MM.1S (cell line): Measurements from ENCODE around the gene SDHA.

Source experiments
- DNase-seq: peaks from one replicate; pipeline ENCODE4 v3.0.0-alpha.2; 2015
- H2AFZ ChIP-seq: fragments of 300-600 bp; sonication (generic); 2 replicates; pipeline ENCODE4 v1.6.0; 2016; ENCODE audit warnings: antibody characterized with exemption, low read length
- H3F3A ChIP-seq: fragments of 300-600 bp; sonication (generic); 2 replicates; pipeline ENCODE4 v1.6.1; 2016; ENCODE audit warnings: mild to moderate bottlenecking, antibody characterized with exemption, low read length, moderate library complexity, mixed read lengths; ENCODE audit not compliant: insufficient read depth
- H3K27ac ChIP-seq: fragments of 300-600 bp; sonication (generic); 2 replicates; pipeline ENCODE4 v1.5.1; 2016; ENCODE audit warnings: mild to moderate bottlenecking, low read length
- H3K27me3 ChIP-seq: fragments of 300-600 bp; sonication (generic); replicated peaks from 2 replicates; pipeline ENCODE4 v1.6.0; 2016; ENCODE audit warnings: low read length; ENCODE audit not compliant: insufficient read depth
- H3K36me3 ChIP-seq: fragments of 300-600 bp; sonication (generic); replicated peaks from 2 replicates; pipeline ENCODE4 v1.6.1; 2016; ENCODE audit warnings: mild to moderate bottlenecking, low read length, mixed read lengths; ENCODE audit not compliant: insufficient read depth
- H3K4me1 ChIP-seq: fragments of 300-600 bp; sonication (generic); 2 replicates; pipeline ENCODE4 v1.6.1; 2016; ENCODE audit warnings: low read length, mixed read lengths
- H3K4me2 ChIP-seq: fragments of 300-600 bp; sonication (generic); 2 replicates; pipeline ENCODE4 v1.6.0; 2016; ENCODE audit warnings: low read depth, low read length
- H3K4me3 ChIP-seq: fragments of 300-600 bp; sonication (generic); 2 replicates; pipeline ENCODE4 v1.5.1; 2016; ENCODE audit warnings: low read length, mixed read lengths
- H3K79me2 ChIP-seq: fragments of 300-600 bp; sonication (generic); 2 replicates; pipeline ENCODE4 v1.6.1; 2016; ENCODE audit warnings: mixed run types, low read length, mixed read lengths
- H3K9ac ChIP-seq: fragments of 300-600 bp; sonication (generic); 2 replicates; pipeline ENCODE4 v1.6.1; 2016; ENCODE audit warnings: low read length, mixed read lengths
- H3K9me2 ChIP-seq: fragments of 300-600 bp; sonication (generic); replicated peaks from 2 replicates; pipeline ENCODE4 v1.6.1; 2016; ENCODE audit warnings: mild to moderate bottlenecking, low read length, mixed read lengths; ENCODE audit not compliant: insufficient read depth
- H3K9me3 ChIP-seq: fragments of 300-600 bp; sonication (generic); replicated peaks from 2 replicates; pipeline ENCODE4 v1.6.1; 2016; ENCODE audit warnings: mild to moderate bottlenecking, low read length, mixed read lengths; ENCODE audit not compliant: insufficient read depth
- H4K20me1 ChIP-seq: fragments of 300-600 bp; sonication (generic); 2 replicates; pipeline ENCODE4 v1.6.1; 2016; ENCODE audit warnings: mild to moderate bottlenecking, low read length, moderate library complexity, mixed read lengths; ENCODE audit not compliant: insufficient read depth
- EZH2 ChIP-seq: fragments of 300-600 bp; sonication (generic); optimal IDR thresholded peaks from 2 replicates; pipeline ENCODE3; 2017; ENCODE audit warnings: low read depth, mild to moderate bottlenecking, antibody characterized with exemption, low read length, mixed read lengths
- EZH2phosphoT487 ChIP-seq: fragments of 300-600 bp; sonication (generic); IDR thresholded peaks from 2 replicates; pipeline ENCODE4 v1.6.1; 2018; ENCODE audit warnings: antibody characterized with exemption, low read length
- TF ChIP-seq, protein P1 (sequence below): fragments of 300-600 bp; sonication (generic); IDR thresholded peaks from 2 replicates; pipeline ENCODE4 v1.5.1; 2016; ENCODE audit warnings: antibody characterized with exemption, low read length, mixed read lengths

The SDHA gene

DNA sequence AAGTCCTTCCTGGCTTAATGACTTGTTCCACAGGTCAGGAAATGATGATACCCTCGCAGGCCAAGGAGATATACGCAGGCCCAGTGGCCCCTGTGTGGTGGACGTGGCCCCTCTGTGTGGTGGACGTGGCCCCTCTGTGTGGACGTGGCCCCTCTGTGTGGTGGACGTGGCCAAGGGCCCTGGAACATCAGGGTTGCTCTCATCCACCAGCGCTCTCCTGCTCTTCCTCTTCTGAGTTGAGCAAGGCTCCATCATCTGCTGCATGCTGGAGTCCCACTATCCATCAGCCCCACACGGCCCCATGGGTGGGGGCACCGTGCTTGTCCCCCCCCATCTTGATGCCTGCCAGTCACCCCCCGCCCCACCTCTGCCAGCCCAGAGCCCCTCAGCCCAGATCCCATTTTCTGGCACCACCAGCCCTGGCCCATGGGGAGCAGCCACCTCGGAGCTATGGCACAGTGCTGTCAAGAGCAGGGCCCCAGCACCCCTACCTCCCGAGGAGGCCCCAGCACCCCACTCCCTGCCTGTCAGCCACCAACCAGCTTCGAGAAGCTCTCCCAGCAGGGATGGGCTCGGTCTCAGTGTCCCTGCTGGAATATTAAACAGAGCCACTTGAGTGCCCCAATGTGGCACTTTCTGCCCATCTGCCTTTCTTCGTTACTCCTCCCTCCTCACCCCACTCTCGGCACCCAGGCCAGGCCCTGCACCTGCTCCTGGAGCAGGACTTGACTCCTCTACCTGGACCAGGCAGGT is 18.7 kb upstream of the SDHA start:
- no peak for DNase-seq
- Histone ChIP-seq H3K9me3 (no peaks in the 10 kb centered on the region), H3K4me2 (no peak overlapping the region), H3K27ac (no peak overlapping the region), H3K27me3 (no peaks in the 10 kb centered on the region), H2AFZ (no peak overlapping the region), H3K9me2 (no peaks in the 10 kb centered on the region), H3K4me3 (no peak overlapping the region), H3K36me3 (no peaks in the 10 kb centered on the region; the same call in 1 of the 2 replicates), H3K4me1 (no peaks in the 10 kb centered on the region), H4K20me1 (no peaks in the 10 kb centered on the region), H3F3A (no peaks in the 10 kb centered on the region), H3K79me2 (0 out of 2 replicates have a peak, but pooled peaks cover 3% of the 10 kb centered on the region), H3K9ac (no peak overlapping the region)
- TF ChIP-seq EZH2 (no peak), EZH2phosphoT487 (no peak)
- TF ChIP-seq, protein P1, sequence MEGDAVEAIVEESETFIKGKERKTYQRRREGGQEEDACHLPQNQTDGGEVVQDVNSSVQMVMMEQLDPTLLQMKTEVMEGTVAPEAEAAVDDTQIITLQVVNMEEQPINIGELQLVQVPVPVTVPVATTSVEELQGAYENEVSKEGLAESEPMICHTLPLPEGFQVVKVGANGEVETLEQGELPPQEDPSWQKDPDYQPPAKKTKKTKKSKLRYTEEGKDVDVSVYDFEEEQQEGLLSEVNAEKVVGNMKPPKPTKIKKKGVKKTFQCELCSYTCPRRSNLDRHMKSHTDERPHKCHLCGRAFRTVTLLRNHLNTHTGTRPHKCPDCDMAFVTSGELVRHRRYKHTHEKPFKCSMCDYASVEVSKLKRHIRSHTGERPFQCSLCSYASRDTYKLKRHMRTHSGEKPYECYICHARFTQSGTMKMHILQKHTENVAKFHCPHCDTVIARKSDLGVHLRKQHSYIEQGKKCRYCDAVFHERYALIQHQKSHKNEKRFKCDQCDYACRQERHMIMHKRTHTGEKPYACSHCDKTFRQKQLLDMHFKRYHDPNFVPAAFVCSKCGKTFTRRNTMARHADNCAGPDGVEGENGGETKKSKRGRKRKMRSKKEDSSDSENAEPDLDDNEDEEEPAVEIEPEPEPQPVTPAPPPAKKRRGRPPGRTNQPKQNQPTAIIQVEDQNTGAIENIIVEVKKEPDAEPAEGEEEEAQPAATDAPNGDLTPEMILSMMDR = no peak

DNA sequence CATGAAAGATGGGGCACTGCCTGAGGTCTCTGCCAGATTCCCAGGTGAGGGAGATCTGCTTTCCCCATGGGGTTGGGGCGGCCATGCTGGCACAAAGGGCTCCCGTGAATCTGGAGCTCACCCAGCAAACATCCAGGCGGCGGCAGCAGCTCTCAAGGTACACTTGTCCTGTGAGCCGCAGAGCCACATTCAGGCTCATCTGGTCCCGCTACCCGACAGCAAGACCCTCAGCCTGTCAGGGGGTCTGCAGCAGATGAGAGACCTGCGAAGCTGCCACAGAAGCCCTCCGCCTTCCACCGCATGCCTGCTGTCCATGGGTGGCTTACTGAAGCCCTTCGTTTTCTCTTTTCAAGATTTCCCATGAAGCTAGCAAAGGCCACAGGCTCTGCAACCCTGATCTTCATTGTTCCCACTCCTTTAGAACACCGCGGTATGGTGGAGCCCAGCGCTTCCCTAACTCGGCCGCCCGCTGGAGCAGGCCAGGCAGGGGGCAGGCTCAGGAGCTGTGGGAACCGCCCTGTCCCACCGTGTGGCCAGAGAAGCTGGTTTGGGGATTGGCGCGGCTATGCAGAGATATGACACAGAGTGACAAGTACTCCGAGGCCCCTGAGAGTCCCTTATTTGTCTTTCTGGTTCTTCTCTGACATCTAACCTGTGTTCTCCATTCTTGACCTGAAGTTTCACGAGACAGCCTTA is 18.0 kb upstream of the SDHA start:
- no peak overlapping the region for H3K27ac ChIP-seq
- no peaks in the 10 kb centered on the region for H3K9me2 ChIP-seq
- H3K4me1 ChIP-seq = no peaks in the 10 kb centered on the region
- no peak for DNase-seq
- no peaks in the 10 kb centered on the region for H4K20me1 ChIP-seq
- H3K9ac ChIP-seq = no peak overlapping the region
- no peaks in the 10 kb centered on the region for H3F3A ChIP-seq
- H3K9me3 ChIP-seq = no peaks in the 10 kb centered on the region
- 0 out of 2 replicates have a peak, but pooled peaks cover 6% of the 10 kb centered on the region for H3K79me2 ChIP-seq
- H3K4me2 ChIP-seq = no peak overlapping the region
- H2AFZ ChIP-seq = no peak overlapping the region
- peaks cover 3% of the 10 kb centered on the region; the same call in 1 of the 2 replicates for H3K36me3 ChIP-seq
- H3K4me3 ChIP-seq = no peak overlapping the region
- TF ChIP-seq EZH2 (no peak), EZH2phosphoT487 (no peak)
- TF ChIP-seq, protein P1 = no peak
- no peaks in the 10 kb centered on the region for H3K27me3 ChIP-seq

DNA sequence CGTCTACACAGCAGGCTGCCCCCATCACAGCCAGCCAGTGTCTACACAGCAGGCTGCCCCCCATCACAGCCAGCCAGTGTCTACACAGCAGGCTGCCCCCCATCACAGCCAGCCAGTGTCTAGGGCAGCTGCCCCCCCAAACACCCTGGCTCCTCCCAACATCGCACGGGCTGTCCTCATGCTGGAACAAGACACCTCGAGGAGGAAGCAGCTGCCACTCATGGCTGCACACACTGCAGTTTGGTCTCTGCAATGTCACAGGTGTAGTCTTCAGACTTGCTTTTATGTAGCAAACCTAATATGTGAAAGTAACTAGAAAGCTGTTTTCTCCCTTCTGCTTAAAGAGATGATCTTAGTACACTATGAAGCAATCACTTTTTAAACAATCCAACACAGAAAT is 17.1 kb upstream of the SDHA start:
- no peaks in the 10 kb centered on the region for H3K9me3 ChIP-seq
- no peaks in the 10 kb centered on the region for H3K4me1 ChIP-seq
- no peaks in the 10 kb centered on the region for H3F3A ChIP-seq
- TF ChIP-seq EZH2phosphoT487 (no peak), EZH2 (no peak)
- TF ChIP-seq, protein P1 = no peak
- H3K9me2 ChIP-seq = no peaks in the 10 kb centered on the region
- no peak overlapping the region for H2AFZ ChIP-seq
- no peak overlapping the region for H3K4me3 ChIP-seq
- H3K79me2 ChIP-seq = peaks cover 8% of the 10 kb centered on the region; the same call in 1 of the 2 replicates
- no peak for DNase-seq
- no peak overlapping the region for H3K27ac ChIP-seq
- no peak overlapping the region for H3K4me2 ChIP-seq
- H3K27me3 ChIP-seq = no peaks in the 10 kb centered on the region
- no peaks in the 10 kb centered on the region for H4K20me1 ChIP-seq
- no peak overlapping the region for H3K9ac ChIP-seq
- peaks cover 3% of the 10 kb centered on the region; the same call in 1 of the 2 replicates for H3K36me3 ChIP-seq
